ENCODE data around the gene KLHL26. TPM values are rescaled to one million over a fixed set of nuclear protein-coding genes. Genes with fewer than 3 reads are reported as not detected.

KLHL26 gene
- total RNA-seq, 2 donors from 2014 or later, result 7.3 to 14.7 TPM

GRCh38 chr19:18604820-18605159 lies 32.0 kb upstream of the KLHL26 start:
- H3K4me3 ChIP-seq, result no peak overlapping the region
- TF ChIP-seq, protein P1, sequence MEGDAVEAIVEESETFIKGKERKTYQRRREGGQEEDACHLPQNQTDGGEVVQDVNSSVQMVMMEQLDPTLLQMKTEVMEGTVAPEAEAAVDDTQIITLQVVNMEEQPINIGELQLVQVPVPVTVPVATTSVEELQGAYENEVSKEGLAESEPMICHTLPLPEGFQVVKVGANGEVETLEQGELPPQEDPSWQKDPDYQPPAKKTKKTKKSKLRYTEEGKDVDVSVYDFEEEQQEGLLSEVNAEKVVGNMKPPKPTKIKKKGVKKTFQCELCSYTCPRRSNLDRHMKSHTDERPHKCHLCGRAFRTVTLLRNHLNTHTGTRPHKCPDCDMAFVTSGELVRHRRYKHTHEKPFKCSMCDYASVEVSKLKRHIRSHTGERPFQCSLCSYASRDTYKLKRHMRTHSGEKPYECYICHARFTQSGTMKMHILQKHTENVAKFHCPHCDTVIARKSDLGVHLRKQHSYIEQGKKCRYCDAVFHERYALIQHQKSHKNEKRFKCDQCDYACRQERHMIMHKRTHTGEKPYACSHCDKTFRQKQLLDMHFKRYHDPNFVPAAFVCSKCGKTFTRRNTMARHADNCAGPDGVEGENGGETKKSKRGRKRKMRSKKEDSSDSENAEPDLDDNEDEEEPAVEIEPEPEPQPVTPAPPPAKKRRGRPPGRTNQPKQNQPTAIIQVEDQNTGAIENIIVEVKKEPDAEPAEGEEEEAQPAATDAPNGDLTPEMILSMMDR (IDR thresholded peaks at IDR 0.05), result no peak
- H3K27me3 ChIP-seq, result peaks cover 72% of the 10 kb centered on the region
- H3K4me1 ChIP-seq, result no peaks in the 10 kb centered on the region
- DNase-seq, result no peak
- no peaks in the 10 kb centered on the region for H3K9me3 ChIP-seq
- intact Hi-C loops (cut with DNase I), result no loop called here
- no peaks in the 10 kb centered on the region for H3K36me3 ChIP-seq
- H3K27ac ChIP-seq, result no peak overlapping the region
- H3K9ac ChIP-seq (ENCODE audit: low read depth in 2 of 2, low read length in 2 of 2), result no peak overlapping the region

DNA sequence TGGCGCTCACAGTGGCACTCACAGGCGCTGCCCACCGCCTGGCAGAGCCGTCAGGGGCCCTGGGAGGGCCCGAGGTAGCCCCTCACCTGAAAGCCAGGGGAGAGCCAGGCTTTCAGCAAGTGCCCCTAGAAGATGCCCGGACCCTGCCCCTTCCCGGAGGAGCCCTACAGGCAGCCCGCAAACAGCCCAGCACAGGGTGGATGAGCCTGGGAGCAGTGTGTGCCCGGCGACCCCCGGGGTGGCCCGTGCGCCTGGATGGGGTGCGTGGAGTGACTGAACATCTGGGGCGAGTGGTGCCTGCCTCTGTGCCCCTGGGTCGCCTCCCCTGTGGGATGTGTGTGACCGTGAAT lies 31.7 kb upstream of the KLHL26 start:
- no peaks in the 10 kb centered on the region for H3K9me3 ChIP-seq
- DNase-seq, result no peak
- no peak overlapping the region for H3K4me3 ChIP-seq
- H3K27me3 ChIP-seq, result peaks cover 73% of the 10 kb centered on the region
- H3K36me3 ChIP-seq, result no peaks in the 10 kb centered on the region
- H3K9ac ChIP-seq (ENCODE audit: low read depth in 2 of 2, low read length in 2 of 2), result no peak overlapping the region
- no peak overlapping the region for H3K27ac ChIP-seq
- no peaks in the 10 kb centered on the region for H3K4me1 ChIP-seq
- intact Hi-C loops (cut with DNase I), result no loop called here
- TF ChIP-seq, protein P1 (IDR thresholded peaks at IDR 0.05), result no peak

- Histone ChIP-seq H3K4me1 (no peaks in the 10 kb centered on the region), H3K4me3 (no peak overlapping the region), H3K9ac (ENCODE audit: low read depth in 2 of 2, low read length in 2 of 2) (no peak overlapping the region), H3K9me3 (no peaks in the 10 kb centered on the region), H3K27me3 (peaks cover 79% of the 10 kb centered on the region), H3K27ac (no peak overlapping the region), H3K36me3 (no peaks in the 10 kb centered on the region)
- DNase-seq, result no peak
- intact Hi-C loops (cut with DNase I), result no loop called here
- TF ChIP-seq, protein P1 (IDR thresholded peaks at IDR 0.05), result no peak
These were observed 31.1 kb upstream of the KLHL26 start for GRCh38 chr19:18605546-18606280.

- intact Hi-C loops (cut with DNase I), result no loop called here
- Histone ChIP-seq H3K9me3 (no peaks in the 10 kb centered on the region), H3K27ac (no peak within 1 kb of the TSS), H3K27me3 (peaks cover 87% of the 10 kb centered on the region), H3K9ac (ENCODE audit: low read depth in 2 of 2, low read length in 2 of 2) (no peak within 1 kb of the TSS), H3K4me1 (no peaks in the 10 kb centered on the region), H3K4me3 (no peak within 1 kb of the TSS), H3K36me3 (no peaks in the 10 kb centered on the region)
- no peak for DNase-seq
- TF ChIP-seq, protein P1 (IDR thresholded peaks at IDR 0.05), result no peak
These were observed 30.3 kb upstream of the KLHL26 start, which contains the start of gene CRLF1 for GRCh38 chr19:18606281-18607225. CRLF1 (minus strand) TSS chr19:18606799; CDS start chr19:18606656, 143 bp downstream.

GRCh38 chr19:18607226-18608101 lies 29.4 kb upstream of the KLHL26 start:
- Histone ChIP-seq H3K27me3 (peaks cover 93% of the 10 kb centered on the region), H3K4me1 (no peaks in the 10 kb centered on the region), H3K27ac (no peak overlapping the region), H3K36me3 (no peaks in the 10 kb centered on the region), H3K9ac (ENCODE audit: low read depth in 2 of 2, low read length in 2 of 2) (no peak overlapping the region), H3K9me3 (no peaks in the 10 kb centered on the region), H3K4me3 (no peak overlapping the region)
- no peak for DNase-seq
- TF ChIP-seq, protein P1 (IDR thresholded peaks at IDR 0.05), result no peak
- intact Hi-C loops (cut with DNase I), result no loop called here

All from colonic mucosa (tissue), 4 donors.